ENCODE data around the gene IL1RAPL1.
A peak's percentile ranks its signal among the peaks of the same experiment; 100 is the strongest.

Gene IL1RAPL1

DNA sequence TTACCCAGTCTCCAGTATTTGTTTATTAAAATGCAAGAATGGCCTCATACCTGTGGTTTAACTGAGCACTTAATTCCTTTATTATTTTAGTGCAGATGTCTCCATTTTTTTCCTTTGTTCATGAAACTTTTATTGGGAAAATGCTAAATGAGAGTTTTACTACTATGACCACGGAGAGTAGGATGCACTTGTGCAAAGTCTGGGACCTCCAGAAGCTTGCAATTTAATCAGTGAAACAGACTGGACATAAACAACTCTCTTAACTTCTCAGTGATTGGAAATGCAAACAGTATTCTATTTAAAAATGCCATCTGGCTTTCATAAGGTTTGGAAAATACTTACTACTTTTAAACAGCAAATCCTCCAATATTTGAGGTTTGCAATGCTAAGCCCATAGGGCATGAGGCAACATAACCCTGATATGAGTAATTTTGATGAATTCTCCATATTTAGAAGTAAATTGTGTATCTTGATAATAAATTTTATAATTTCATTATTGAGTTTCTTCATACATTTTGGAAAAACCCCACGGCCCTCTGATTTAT lies 909.5 kb downstream of the IL1RAPL1 start:
- no peak for TF ChIP-seq CTCF (conservative IDR thresholded peaks at IDR 0.05)
- no peak for TF ChIP-seq ZFX (IDR thresholded peaks at IDR 0.05)

DNA sequence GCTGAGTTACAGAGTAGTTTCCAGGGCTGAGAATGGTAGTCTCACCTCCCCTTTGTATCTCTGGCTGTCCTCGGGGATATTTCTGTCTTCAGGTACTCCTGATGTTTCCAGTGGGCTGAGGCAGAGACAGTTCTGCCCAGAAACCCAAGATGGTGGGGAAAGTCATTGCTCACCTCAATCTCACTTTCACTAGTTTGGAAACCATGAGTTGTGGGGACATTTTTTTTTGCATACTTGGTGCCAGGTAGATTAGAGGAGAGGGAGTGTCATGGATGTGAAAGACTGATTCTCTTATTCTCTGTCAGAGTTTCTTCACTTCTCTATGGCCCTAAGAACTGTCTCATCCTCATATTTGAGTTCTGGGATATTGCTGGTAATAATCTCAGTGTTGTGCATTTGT lies 919.5 kb downstream of the IL1RAPL1 start:
- TF ChIP-seq ZFX (IDR thresholded peaks at IDR 0.05) (no peak), CTCF (conservative IDR thresholded peaks at IDR 0.05) (no peak)
- H3K27ac ChIP-seq, result no peak overlapping the region

More for the DNA sequence above, 909.5 kb downstream of the IL1RAPL1 start:
- no peak overlapping the region for H3K27ac ChIP-seq

- no peak for TF ChIP-seq CTCF (conservative IDR thresholded peaks at IDR 0.05)
- no peak for TF ChIP-seq ZFX (IDR thresholded peaks at IDR 0.05)
Measured at GRCh38 chrX:29518100-29518499, 930.9 kb downstream of the IL1RAPL1 start.

DNA sequence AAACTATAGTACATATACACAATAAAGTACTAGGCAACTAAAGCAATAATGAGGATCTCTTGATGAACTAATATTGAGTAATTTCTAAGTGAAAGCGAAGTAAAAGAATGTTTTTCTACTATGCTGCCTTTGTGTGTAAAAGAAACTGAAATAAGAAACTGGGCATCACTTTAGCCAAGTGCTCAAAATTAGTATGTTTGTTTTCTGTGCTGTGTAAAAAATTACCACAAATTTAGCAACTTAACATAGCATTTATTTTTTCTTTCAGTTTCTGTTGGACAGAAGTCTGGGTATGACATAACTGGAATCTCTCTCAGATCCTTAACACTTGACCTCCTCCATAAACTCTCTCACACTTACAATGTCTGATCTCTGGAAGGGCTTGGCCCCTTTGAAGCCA lies 941.0 kb downstream of the IL1RAPL1 start:
- no peak overlapping the region for H3K27ac ChIP-seq
- TF ChIP-seq ZFX (IDR thresholded peaks at IDR 0.05) (no peak), CTCF (conservative IDR thresholded peaks at IDR 0.05) (no peak)

More at GRCh38 chrX:29518100-29518499, 930.9 kb downstream of the IL1RAPL1 start:
- no peak overlapping the region for H3K27ac ChIP-seq

DNA sequence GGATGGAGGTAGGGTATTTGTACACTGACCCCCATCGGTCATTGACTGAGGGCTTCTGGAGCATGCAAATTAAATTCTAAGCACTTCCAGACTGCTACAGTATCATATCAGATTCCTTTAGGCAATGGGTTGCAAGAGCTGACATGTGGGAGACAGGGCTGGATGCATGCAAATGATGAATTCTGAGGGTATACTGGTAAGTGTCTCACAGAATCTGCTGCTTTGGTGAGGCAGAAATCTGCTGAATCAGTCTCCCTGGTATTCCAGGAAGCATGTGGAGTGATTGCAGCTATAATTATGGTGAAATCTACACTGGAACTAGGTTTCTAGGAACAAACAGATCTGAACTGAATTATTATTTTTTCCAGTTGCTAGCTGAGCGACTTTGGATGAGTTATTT lies 943.3 kb downstream of the IL1RAPL1 start:
- TF ChIP-seq CTCF (conservative IDR thresholded peaks at IDR 0.05), result no peak
- no peak overlapping the region for H3K27ac ChIP-seq

DNA sequence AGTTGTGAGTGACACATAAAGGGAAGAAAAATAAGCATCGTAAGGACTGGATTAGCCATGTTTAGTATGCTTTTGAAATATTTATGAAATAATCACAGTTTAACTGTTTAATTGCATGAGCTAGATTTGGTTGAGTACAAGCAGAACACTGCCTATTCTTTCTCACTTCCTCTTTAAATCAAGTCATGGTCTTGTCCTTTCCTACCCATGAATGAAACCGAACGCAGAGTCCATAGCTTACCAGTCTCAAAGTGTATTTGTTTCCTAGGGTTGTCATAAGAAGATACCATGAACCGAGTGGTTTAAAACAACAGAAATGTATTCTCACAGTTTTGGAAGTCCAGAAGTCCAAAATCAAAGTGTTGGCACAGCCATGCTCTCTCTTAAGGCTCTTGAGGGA lies 944.1 kb downstream of the IL1RAPL1 start:
- TF ChIP-seq CTCF (conservative IDR thresholded peaks at IDR 0.05), result no peak
- TF ChIP-seq ZFX (IDR thresholded peaks at IDR 0.05), result no peak
- no peak overlapping the region for H3K27ac ChIP-seq

DNA sequence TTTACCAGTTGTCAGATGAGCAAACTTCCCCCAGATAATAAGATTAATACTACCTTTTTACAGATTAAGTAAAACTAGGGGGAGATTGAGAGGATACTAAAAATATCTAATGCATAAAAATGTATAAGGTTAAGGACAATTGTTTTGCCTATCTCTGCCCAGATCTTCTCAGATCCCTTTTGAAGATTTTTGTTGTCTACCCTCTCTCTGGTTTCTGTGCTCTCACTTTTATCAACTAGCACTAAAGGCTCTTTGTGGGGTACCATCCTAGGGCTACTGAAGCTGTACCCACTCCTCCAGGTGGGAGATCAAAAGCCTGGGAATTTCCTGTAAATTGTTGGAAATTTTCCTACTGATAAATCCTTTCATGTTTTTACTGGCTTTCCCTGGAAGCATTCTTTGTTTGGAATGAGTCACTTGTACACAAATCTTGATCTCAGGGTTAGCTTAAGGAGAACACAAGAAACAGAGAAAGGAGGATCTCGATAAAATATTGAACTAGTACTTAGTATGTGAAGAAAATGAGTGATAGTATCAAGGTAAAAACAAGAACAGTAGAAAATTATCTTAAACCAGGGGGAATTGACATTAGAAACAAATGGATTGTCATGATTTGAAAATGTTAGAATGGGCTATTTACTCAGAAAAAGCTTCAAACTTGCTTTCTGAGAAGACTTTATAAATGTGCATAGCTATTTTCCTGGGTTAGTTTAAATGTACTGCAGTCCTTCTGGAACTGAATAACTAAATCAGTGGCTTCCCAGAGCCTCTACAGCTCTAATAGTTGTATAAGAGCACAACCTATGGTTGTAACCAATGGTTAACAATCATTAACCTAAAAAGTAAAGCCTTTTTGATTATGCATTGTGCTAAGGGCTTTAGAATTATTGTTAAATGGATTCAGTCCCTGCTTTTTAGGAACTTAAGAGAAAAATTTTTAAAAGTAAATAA lies 948.2 kb downstream of the IL1RAPL1 start:
- no peak for TF ChIP-seq CTCF (conservative IDR thresholded peaks at IDR 0.05)
- no peak for TF ChIP-seq ZFX (IDR thresholded peaks at IDR 0.05)
- peak overlapping the region; percentile 89 for H3K27ac ChIP-seq

Measured in C4-2B (cell line).